SK-MEL-5 (cell line): ENCODE results near the gene EOLA1. TPM values are rescaled to one million over a fixed set of nuclear protein-coding genes. Genes with fewer than 3 reads are reported as not detected.
"Not testable (repeated sequence)": the region's sequence is repeated elsewhere in the genome, so short reads cannot be mapped to it uniquely, and the experiment has no call there.

Experiments
- DNase-seq: peaks from one replicate; pipeline ENCODE4 v3.0.0-alpha.2; 2016; ENCODE audit warnings: low read depth, low spot score
- in situ Hi-C: cut with HindIII; loops from 2 replicates; pipeline ENCODE4 v1.10.0; 2016; ENCODE audit warnings: low sequenced_read_pairs, high pct_unique_total_duplicates, low pct_unique_long_range_greater_than_20kb
- total RNA-seq: library from RNA; depleted of rRNA; stranded (reverse); fragments of >200 nt; shearing (Covaris generic); gene quantifications from 2 replicates; pipeline ENCODE4 v1.2.3, GENCODE V29; 2014

Gene EOLA1
- total RNA-seq, 1 experiment from 2014 or later, result 20.9 TPM

GRCh38 chrX:149510386-149510785, 30.4 kb upstream of the EOLA1 start:
- in situ Hi-C loops, result no loop called here
- DNase-seq, result peak; percentile 22

- in situ Hi-C loops, result no loop called here
- DNase-seq, result no peak
These were observed 29.7 kb upstream of the EOLA1 start for GRCh38 chrX:149511081-149511480.

GRCh38 chrX:149512225-149512885, 28.5 kb upstream of the EOLA1 start:
- DNase-seq, result peak; percentile 77
- in situ Hi-C loops, result no loop called here

- in situ Hi-C loops, result no loop called here
- DNase-seq, result no peak
These were observed 26.9 kb upstream of the EOLA1 start for GRCh38 chrX:149513825-149514428.

- in situ Hi-C loops, result no loop called here
- no peak for DNase-seq
These were observed 24.7 kb upstream of the EOLA1 start for GRCh38 chrX:149515954-149516602.

DNA sequence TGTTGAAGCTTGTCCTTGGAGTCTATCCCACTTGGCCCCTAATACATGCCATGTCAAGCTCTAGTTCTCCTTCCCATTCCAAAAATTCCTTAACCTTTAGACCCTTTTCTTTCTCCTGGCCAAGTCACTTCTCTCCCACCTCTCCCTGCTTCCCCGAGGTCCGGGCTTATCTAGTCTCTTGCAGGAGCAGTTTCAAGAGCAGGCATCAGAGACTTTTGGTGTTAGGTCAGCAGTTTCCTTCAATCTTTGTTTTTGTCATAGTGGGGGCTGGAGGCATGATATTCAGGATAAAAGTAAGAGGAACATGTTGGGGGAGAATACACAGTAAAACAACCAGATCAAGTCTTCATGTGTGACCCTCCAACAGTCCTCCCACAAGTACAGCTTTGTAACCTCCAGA, 24.2 kb upstream of the EOLA1 start:
- in situ Hi-C loops, result no loop called here
- DNase-seq, result no peak

DNA sequence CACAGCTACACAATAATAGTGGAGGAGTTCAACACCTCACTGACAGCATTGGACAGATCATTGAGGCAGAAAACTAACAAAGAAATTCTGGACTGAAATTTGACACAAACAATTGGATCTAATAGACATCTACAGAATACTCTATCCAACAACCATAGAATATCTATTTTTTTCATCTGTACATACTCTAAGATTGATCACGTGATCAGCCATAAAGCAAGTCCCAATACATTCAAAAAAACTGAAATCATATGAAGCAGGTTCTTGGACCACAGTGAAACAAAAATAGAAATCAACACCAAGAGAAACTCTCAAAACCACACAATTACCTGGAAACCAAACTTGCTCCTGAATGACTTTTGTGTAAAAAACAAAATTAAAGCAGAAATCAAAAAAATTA, 23.5 kb upstream of the EOLA1 start:
- DNase-seq, result no peak

DNA sequence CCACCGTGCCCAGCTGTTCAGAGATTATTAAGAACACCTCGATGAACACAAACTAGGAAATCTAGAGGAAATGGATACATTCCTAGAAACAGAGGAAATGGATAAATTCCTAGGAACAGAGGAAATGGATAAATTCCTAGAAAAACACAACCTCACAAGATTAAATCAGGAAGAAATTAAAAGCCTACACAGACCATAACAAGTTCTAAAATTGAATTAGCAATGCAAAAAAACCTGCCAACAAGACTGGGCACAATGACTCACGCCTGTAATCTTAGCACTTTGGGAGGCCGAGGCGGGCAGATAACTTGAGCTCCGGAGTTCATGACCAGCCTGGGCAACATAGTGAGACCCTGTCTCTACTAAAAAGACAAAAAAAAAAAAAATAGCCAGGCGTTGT, 22.6 kb upstream of the EOLA1 start:
- in situ Hi-C loops, result no loop called here
- no peak for DNase-seq

More for the DNA sequence above, 23.5 kb upstream of the EOLA1 start:
- in situ Hi-C loops, result no loop called here

- in situ Hi-C loops, DNase-seq: not testable (repeated sequence)
These were observed 20.1 kb upstream of the EOLA1 start for GRCh38 chrX:149520636-149521277.

DNA sequence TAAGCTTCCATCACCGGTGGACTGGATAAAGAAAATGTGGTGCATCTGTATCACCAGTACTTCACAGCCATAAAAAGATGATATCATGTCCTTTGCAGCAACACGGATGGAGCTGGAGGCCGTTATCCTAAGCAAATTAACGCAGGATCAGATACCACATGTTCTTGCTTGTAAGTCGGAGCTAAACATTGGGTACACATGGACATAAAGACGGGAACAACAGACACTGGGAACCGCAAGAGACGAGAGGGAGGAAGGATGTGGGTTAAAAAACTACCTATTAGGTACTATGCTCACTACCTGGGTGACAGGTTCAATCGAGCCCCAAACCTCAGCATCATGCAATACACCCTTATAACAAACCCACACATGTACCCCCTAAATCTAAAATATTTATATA, 19.4 kb upstream of the EOLA1 start:
- DNase-seq, result no peak
- in situ Hi-C loops, result no loop called here

DNA sequence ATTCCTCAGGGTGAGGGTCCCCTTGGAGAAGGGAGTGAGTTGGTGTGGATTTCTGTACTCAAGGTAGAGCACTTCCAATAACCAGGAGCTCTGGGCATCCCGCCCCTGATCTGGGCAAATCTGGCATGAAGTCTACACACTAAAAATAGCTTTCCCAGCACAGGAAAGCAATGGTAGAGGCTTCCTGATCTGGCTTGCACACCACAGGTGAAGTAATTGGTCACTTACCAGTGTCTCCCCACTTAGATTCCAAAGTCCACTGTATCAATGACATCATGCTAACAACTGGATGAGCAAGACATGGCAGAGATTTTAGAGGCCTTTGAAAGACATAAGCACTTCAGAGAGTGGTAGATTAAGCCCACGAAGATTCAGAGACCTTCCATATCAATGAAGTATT, 17.9 kb upstream of the EOLA1 start:
- no peak for DNase-seq
- in situ Hi-C loops, result no loop called here

- in situ Hi-C loops, result not testable (repeated sequence)
These were observed 15.4 kb upstream of the EOLA1 start for GRCh38 chrX:149525389-149525788.

GRCh38 chrX:149525903-149526302, 14.9 kb upstream of the EOLA1 start:
- in situ Hi-C loops, DNase-seq: not testable (repeated sequence)

More at GRCh38 chrX:149525389-149525788, 15.4 kb upstream of the EOLA1 start:
- not testable (repeated sequence) for DNase-seq

DNA sequence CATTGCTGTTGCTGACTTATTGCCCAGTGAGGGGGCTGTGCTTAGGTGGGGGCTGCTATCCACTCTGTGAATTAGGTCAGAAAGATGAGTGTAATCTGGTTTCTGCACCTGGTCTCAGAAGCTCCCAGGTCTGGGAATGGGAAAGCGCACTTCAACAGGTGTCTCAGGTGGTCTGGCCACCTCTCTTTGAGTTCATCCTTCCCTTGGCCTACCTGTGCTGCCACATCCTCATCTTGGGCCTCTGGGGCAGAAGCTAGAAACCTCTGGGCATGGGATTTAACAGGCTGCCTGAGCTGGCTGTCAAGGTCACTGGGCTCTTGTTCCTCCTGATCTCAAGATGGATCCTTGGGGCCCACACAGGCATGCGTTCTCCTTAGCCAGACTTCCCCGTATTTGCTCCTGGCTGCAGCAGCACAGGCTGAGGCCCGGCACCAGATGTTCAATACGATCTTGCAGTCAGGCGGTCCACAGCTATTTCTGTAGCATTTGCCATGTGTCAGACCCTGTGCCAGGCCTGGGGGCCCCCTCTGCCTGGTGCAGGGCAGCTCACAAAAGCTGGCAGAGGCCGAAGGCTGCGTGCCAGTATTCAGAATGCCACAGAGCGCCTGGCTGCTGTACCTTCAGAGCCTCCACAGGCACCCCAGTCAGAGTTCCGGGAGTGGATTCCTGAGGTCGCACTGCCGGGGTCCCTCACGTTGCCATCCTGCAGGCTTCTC, 14.3 kb upstream of the EOLA1 start:
- DNase-seq, in situ Hi-C loops: not testable (repeated sequence)

DNA sequence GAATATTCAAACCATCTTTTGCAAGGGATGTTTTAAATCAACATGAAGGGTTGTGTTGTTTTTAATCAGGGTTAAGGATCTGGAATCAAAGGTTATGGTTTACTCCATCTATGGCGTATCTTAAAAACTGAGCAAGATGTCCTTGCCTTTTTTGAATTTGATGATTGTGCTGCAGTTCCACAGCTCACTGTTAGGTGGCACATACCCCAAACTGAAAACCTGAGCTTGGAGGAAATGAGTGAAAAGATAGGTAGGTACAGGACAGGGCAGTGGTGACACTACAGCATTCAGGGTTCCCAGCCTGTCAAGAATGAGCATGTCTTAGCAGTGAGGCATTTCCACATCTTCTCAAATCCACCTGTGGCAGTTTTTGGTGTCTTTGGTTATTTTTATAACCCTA, 13.1 kb upstream of the EOLA1 start:
- peak; percentile 61 for DNase-seq
- in situ Hi-C loops, result no loop called here

DNA sequence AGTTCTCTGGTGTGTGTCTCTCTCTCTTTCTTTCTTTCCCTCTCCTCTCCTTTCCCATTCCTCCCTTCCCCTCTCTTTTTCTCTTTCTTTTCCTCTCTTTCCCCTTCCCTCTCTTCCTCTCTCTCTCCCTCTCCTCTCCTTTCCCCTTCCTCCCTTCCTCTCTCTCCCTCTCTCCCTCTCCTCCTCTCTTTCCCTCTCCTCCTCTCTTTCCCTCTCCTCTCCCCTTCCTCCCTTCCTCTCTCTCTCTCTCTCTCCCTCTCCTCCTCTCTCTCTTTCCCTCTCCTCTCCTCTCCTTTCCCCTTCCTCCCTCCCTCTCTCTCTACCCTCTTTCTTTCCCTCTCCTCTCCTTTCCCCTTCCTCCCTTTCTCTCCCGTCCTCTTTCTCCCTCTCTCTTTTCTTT, 12.4 kb upstream of the EOLA1 start:
- in situ Hi-C loops, result no loop called here
- no peak for DNase-seq

DNA sequence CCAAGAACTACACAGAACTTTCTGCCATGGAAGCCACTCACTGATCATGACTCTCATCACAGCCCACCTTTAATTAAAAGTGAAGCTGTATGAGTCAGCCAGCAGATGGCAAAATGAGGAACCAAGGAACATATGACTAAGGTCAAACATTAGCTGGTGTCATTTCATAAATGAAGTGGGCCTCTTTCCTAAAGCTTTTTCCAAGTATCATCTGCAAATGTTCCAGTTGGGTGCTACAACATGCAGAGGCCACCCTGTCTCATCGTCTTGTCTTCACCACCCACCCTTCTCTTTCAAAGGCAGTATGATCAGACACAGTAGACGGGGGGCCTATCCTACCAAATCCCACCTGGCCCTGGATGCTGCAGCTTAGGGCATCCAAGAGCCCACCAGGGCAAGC, 9.2 kb upstream of the EOLA1 start:
- no peak for DNase-seq
- in situ Hi-C loops, result no loop called here

DNA sequence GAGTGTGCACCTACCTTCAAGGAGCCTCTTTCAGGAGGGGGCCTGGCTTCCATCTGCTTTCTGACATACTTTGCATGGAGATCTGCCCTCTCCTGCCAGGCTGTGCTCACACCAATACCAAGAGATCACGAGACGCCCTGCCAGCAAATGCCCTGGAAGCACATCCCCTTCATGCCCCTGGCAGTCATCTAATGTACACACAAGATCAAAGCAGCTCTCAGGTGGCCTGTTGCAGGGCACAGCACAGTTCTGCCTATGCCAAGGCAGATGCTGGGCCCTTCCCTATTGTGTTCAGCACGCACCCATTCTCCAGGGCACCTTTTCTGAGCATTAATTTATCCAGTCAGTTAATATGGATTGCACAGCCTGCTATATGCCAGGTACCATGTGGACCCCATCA, 7.9 kb upstream of the EOLA1 start:
- in situ Hi-C loops, DNase-seq: not testable (repeated sequence)
